GM23248 (cell line): ENCODE results near the gene CCT7. TPM values are rescaled to one million over a fixed set of nuclear protein-coding genes. Genes with fewer than 3 reads are reported as not detected.

ENCODE experiments used
- DNase-seq: peaks from one replicate; pipeline ENCODE4 v3.0.0-alpha.2; 2015
- H2AFZ ChIP-seq: fragments of 200-600 bp; sonication (generic); 2 replicates; pipeline ENCODE4 v1.6.1; 2016; ENCODE audit warnings: antibody characterized with exemption
- H3F3A ChIP-seq: fragments of 200-600 bp; sonication (generic); 2 replicates; pipeline ENCODE4 v1.6.1; 2016; ENCODE audit warnings: mild to moderate bottlenecking, antibody characterized with exemption, mixed run types; ENCODE audit not compliant: insufficient read depth
- H3K27ac ChIP-seq: fragments of 200-600 bp; sonication (generic); 2 replicates; pipeline ENCODE4 v1.5.1; 2016; ENCODE audit warnings: mild to moderate bottlenecking
- H3K27me3 ChIP-seq: fragments of 200-600 bp; sonication (generic); replicated peaks from 2 replicates; pipeline ENCODE4 v1.6.1; 2016; ENCODE audit warnings: mild to moderate bottlenecking; ENCODE audit not compliant: insufficient read depth
- H3K36me3 ChIP-seq: fragments of 200-600 bp; sonication (generic); 2 replicates; pipeline ENCODE4 v1.6.1; 2016; ENCODE audit warnings: low read depth, mild to moderate bottlenecking
- H3K4me1 ChIP-seq: fragments of 200-600 bp; sonication (generic); 2 replicates; pipeline ENCODE4 v1.6.1; 2016; ENCODE audit warnings: mild to moderate bottlenecking; ENCODE audit not compliant: insufficient read depth
- H3K4me2 ChIP-seq: fragments of 200-600 bp; sonication (generic); one replicate; pipeline ENCODE4 v1.6.1; 2016; ENCODE audit warnings: mild to moderate bottlenecking; ENCODE audit not compliant: unreplicated experiment
- H3K4me3 ChIP-seq: fragments of 200-600 bp; sonication (generic); 2 replicates; pipeline ENCODE4 v1.5.1; 2016; ENCODE audit warnings: mild to moderate bottlenecking
- H3K79me2 ChIP-seq: fragments of 200-600 bp; sonication (generic); 2 replicates; pipeline ENCODE4 v1.6.1; 2016; ENCODE audit warnings: mild to moderate bottlenecking; ENCODE audit not compliant: insufficient read depth
- H3K9ac ChIP-seq: fragments of 200-600 bp; sonication (generic); 2 replicates; pipeline ENCODE4 v1.6.1; 2016; ENCODE audit warnings: mild to moderate bottlenecking
- H3K9me2 ChIP-seq: fragments of 200-600 bp; sonication (generic); 2 replicates; pipeline ENCODE4 v1.6.1; 2016; ENCODE audit warnings: mixed run types, mild to moderate bottlenecking, moderate library complexity; ENCODE audit not compliant: insufficient read depth
- H3K9me3 ChIP-seq: fragments of 200-600 bp; sonication (generic); one replicate; pipeline ENCODE4 v1.6.1; 2017; ENCODE audit warnings: low read depth
- H4K20me1 ChIP-seq: fragments of 200-600 bp; sonication (generic); 2 replicates; pipeline ENCODE4 v1.6.0; 2016; ENCODE audit not compliant: insufficient read depth
- EZH2 ChIP-seq: fragments of 200-600 bp; sonication (generic); IDR thresholded peaks from 2 replicates; pipeline ENCODE4 v1.6.1; 2018; ENCODE audit warnings: antibody characterized with exemption, mild to moderate bottlenecking; ENCODE audit not compliant: insufficient read depth, poor library complexity, severe bottlenecking
- EZH2phosphoT487 ChIP-seq: fragments of 200-600 bp; sonication (generic); IDR thresholded peaks from 2 replicates; pipeline ENCODE4 v1.6.1; 2018; ENCODE audit warnings: antibody characterized with exemption, moderate library complexity, mild to moderate bottlenecking, low read depth; ENCODE audit not compliant: insufficient read depth
- WGBS, 2 experiments: methylation state at CpG; one replicate each; pipeline ENCODE4 v1.1.6; 2015 to 2017; ENCODE audit warnings: low lambda C conversion rate in 2 of 2, low coverage in 1 of 2; ENCODE audit errors: missing lambda C conversion rate in 2 of 2; 5-methylcytosine and 5-hydroxymethylcytosine counted together
- in situ Hi-C: fragments of 300-500 bp; cut with MboI; formaldehyde crosslinking; loops from 2 replicates; pipeline ENCODE4 v1.15.0; 2020
- polyA plus RNA-seq: library from polyadenylated mRNA; unstranded; fragments of >200 nt; fragmentation: Nextera tagmentation; extraction: Ambion mirVana; gene quantifications from 2 replicates; pipeline ENCODE4 v1.2.1, GENCODE V29; 2016
- total RNA-seq: library from RNA; depleted of rRNA; stranded (reverse); fragments of >200 nt; shearing (Covaris generic); gene quantifications from 2 replicates; pipeline ENCODE4 v1.2.3, GENCODE V29; 2014

CCT7 gene
- total and polyA plus RNA-seq, 2 experiments from 2014 or later, result 213 to 272 TPM

DNA sequence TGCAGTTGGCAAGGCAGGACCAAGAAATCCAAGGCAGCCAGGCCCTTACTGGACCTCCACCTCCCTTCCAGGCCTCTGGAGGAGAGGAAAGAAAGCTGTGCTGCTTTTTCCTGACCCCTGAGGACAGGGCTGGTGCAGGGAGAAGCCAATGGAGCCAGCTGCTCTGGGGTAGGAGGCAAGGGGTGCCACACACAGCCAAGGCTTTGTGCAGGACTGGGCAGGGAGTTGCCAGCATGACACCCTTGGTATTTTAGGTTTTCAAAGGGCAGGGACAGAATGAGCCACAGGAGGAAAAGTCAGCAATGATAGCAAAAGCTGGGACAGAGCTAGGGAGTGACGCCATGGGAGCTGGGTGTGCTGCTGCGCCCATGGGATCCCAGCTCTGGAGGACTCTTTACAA, 22.9 kb downstream of the CCT7 start:
- no peaks in the 10 kb centered on the region for H3K9me3 ChIP-seq
- H3K9ac ChIP-seq, result no peak overlapping the region
- H4K20me1 ChIP-seq, result no peaks in the 10 kb centered on the region
- no peaks in the 10 kb centered on the region for H3K9me2 ChIP-seq
- no peak overlapping the region for H3K27ac ChIP-seq
- in situ Hi-C loops, result no loop called here
- H3K4me1 ChIP-seq, result no peaks in the 10 kb centered on the region
- WGBS, 2 experiments, result 80 to 88% methylated on average over 2 of the region's 2 CpGs
- H3K27me3 ChIP-seq, result no peaks in the 10 kb centered on the region
- H3K36me3 ChIP-seq, result 0 out of 2 replicates have a peak, but pooled peaks cover 18% of the 10 kb centered on the region
- H3F3A ChIP-seq, result no peaks in the 10 kb centered on the region; the same call in 1 of the 2 replicates
- no peak overlapping the region for H3K4me2 ChIP-seq
- TF ChIP-seq EZH2, result no peak
- no peak for TF ChIP-seq EZH2phosphoT487
- no peaks in the 10 kb centered on the region for H3K79me2 ChIP-seq
- no peak overlapping the region for H3K4me3 ChIP-seq
- H2AFZ ChIP-seq, result no peak overlapping the region
- no peak for DNase-seq

DNA sequence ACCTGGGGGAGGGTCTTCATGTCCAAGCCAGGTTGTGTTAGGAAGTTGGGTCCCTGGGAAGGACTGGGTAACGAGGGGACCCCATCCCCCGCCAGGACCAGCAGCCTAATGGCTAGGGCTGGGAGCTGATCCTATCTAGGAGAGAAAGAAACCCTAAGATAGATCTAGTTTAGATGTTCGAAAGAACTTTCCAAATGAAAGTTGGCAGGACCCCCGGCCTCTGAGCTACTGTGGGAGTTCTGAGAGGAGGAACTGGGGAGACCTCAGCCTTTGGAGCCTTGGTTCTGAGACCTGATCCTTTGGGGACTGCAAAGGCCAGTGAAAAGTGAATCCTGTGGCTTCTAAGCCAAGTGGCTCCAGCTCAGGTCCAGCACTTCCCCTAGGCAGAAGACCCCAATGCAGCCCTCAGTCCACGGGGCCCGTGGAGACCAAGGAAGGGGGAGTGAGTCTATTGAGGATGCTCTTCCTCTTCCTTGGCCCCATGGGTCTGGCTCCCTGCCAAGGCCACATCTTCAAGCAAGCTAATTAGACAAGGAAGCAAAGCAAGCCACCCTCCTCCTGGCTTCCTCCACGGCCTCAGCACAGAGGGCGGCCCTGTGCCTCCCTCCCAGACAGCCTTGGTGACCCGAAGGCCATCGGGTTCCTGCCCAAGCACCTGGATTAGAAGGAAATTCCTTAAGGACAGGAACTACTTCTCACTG, 23.5 kb downstream of the CCT7 start:
- DNase-seq, result no peak
- Histone ChIP-seq H3F3A (no peaks in the 10 kb centered on the region; the same call in 1 of the 2 replicates), H3K27ac (no peak overlapping the region), H3K27me3 (no peaks in the 10 kb centered on the region), H4K20me1 (no peaks in the 10 kb centered on the region), H3K4me2 (no peak overlapping the region), H3K4me1 (no peaks in the 10 kb centered on the region), H3K9ac (no peak overlapping the region), H2AFZ (no peak overlapping the region), H3K79me2 (no peaks in the 10 kb centered on the region), H3K4me3 (no peak overlapping the region), H3K36me3 (0 out of 2 replicates have a peak, but pooled peaks cover 17% of the 10 kb centered on the region), H3K9me2 (no peaks in the 10 kb centered on the region), H3K9me3 (no peaks in the 10 kb centered on the region)
- TF ChIP-seq EZH2phosphoT487, result no peak
- no peak for TF ChIP-seq EZH2
- in situ Hi-C loops, result no loop called here
- 63% methylated on average over 10 of the region's 10 CpGs for WGBS, 2 experiments

DNA sequence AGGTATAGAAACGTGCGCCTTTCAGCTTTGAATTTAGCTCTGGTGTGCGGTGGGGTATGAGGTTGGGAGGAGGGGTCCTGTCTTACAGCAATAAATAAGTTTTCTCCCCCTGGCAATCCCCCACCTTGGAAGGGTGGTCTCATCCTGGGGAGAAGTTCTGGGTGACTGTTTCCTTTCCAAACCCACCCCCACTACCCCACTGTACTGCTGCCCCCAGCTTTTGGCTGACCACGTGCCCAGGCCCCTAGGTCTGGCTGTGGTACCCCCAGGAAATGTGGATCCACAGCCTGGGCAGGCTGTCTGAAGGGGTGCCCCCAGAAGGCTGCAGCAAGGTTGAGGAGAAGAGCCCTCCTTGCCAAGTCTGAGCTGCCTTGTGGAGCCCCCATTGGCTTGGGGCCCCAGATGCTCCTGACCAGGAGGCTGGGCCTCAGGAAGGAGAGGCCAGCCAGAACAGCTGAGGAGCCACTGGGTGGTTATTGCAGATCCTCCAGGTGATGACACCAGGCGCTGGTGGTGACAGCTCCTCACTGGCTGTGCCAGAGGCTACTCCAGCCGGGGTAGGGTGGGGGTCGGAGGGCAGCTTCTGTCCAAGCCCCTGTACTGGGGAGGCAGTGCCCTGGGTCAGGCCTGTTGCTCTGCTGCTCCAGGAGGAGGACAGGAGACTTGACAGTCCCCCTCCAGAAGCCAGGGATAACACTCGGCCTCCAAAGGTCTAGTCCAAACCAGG, 24.2 kb downstream of the CCT7 start:
- Histone ChIP-seq H3K27ac (no peak overlapping the region), H3K4me3 (no peak overlapping the region), H3K9me3 (no peaks in the 10 kb centered on the region), H3K9ac (no peak overlapping the region), H3K4me2 (no peak overlapping the region), H2AFZ (no peak overlapping the region), H3F3A (no peaks in the 10 kb centered on the region; the same call in 1 of the 2 replicates), H3K27me3 (no peaks in the 10 kb centered on the region), H4K20me1 (no peaks in the 10 kb centered on the region), H3K79me2 (no peaks in the 10 kb centered on the region), H3K4me1 (no peaks in the 10 kb centered on the region), H3K9me2 (no peaks in the 10 kb centered on the region), H3K36me3 (0 out of 2 replicates have a peak, but pooled peaks cover 9% of the 10 kb centered on the region)
- no peak for DNase-seq
- WGBS, 2 experiments, result 84% methylated on average over 8 of the region's 8 CpGs
- in situ Hi-C loops, result no loop called here
- TF ChIP-seq EZH2 (no peak), EZH2phosphoT487 (no peak)

DNA sequence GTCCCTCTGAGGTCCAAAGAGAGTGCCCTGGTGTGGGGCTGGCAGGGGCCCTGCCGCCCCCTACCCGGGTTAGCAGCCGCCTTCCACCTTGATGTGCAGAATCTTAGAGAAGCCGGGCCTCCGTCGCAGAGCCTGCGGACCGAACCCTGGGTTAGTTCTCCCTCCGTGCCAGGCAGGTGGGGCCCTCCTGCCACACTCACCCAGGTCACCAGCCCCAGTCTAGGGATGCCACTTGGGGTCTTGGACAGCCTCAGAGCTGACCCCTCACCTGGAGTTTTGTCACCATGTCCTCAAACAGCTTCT, 24.8 kb downstream of the CCT7 start:
- no peaks in the 10 kb centered on the region for H3K79me2 ChIP-seq
- DNase-seq, result no peak
- TF ChIP-seq EZH2phosphoT487 (no peak), EZH2 (no peak)
- no peaks in the 10 kb centered on the region for H3K4me1 ChIP-seq
- H3K4me2 ChIP-seq, result no peak overlapping the region
- no peak overlapping the region for H2AFZ ChIP-seq
- H3K9me2 ChIP-seq, result no peaks in the 10 kb centered on the region
- WGBS, 2 experiments, result 89 to 90% methylated on average over 9 of the region's 9 CpGs
- no peak overlapping the region for H3K9ac ChIP-seq
- no peak overlapping the region for H3K4me3 ChIP-seq
- no peaks in the 10 kb centered on the region for H3K9me3 ChIP-seq
- in situ Hi-C loops, result no loop called here
- no peaks in the 10 kb centered on the region for H4K20me1 ChIP-seq
- no peaks in the 10 kb centered on the region; the same call in 1 of the 2 replicates for H3F3A ChIP-seq
- H3K27ac ChIP-seq, result no peak overlapping the region
- 0 out of 2 replicates have a peak, but pooled peaks cover 5% of the 10 kb centered on the region for H3K36me3 ChIP-seq
- H3K27me3 ChIP-seq, result no peaks in the 10 kb centered on the region
